Peyer's patch (tissue), 4 donors: ENCODE results near the gene PPFIA3. TPM values are rescaled to one million over a fixed set of nuclear protein-coding genes. Genes with fewer than 3 reads are reported as not detected.

Experiments used
- DNase-seq, 3 donors: peaks; one replicate each; pipeline ENCODE4 v3.0.0-alpha.2; 2017 to 2019
- H3K27ac ChIP-seq, 4 donors: fragments of 200-600 bp; sonication (generic); one replicate each; pipeline ENCODE4 v1.5.1; 2016 to 2019
- H3K27me3 ChIP-seq, 2 donors: fragments of 200-600 bp; sonication (generic); one replicate each; pipeline ENCODE4 v1.5.1; 2019
- H3K36me3 ChIP-seq, 3 donors: fragments of 200-600 bp; sonication (generic); one replicate each; pipeline ENCODE4 v1.5.1; 2016 to 2019
- H3K4me1 ChIP-seq, 4 donors: fragments of 200-600 bp; sonication (generic); one replicate each; pipeline ENCODE4 v1.5.1; 2016 to 2019
- H3K4me3 ChIP-seq, 4 donors: fragments of 200-600 bp; sonication (generic); 1 replicate in 3 of 4; 2 replicates in 1 of 4; pipeline ENCODE4 v1.5.1; 2016 to 2019; ENCODE audit warnings: mild to moderate bottlenecking in 1 of 4
- H3K9me3 ChIP-seq, 4 donors: fragments of 200-600 bp; sonication (generic); one replicate each; pipeline ENCODE4 v1.5.1; 2016 to 2019; ENCODE audit warnings: mild to moderate bottlenecking in 1 of 4
- CTCF ChIP-seq, 6 experiments: fragments of 450-650 bp in 4 of 6; fragments of 200-600 bp in 2 of 6; sonication (generic) in 1 of 6; IDR thresholded peaks; one replicate each; pipeline ENCODE4 v1.5.1; 2017 to 2019; ENCODE audit warnings: antibody characterized with exemption in 6 of 6, mild to moderate bottlenecking in 3 of 6, moderate library complexity in 1 of 6
- POLR2A ChIP-seq, 2 donors: fragments of 450-650 bp; IDR thresholded peaks; one replicate each; pipeline ENCODE4 v1.5.1; 2017; ENCODE audit warnings: antibody characterized with exemption in 2 of 2, mild to moderate bottlenecking in 2 of 2, moderate library complexity in 2 of 2
- total RNA-seq, 4 donors: library from RNA; depleted of rRNA; stranded (reverse); fragments of >200 nt; gene quantifications; one replicate each; pipeline ENCODE4 v1.1.0, GENCODE V29; 2016

The PPFIA3 gene
- total RNA-seq, 4 donors from 2014 or later = 12.7 to 24.8 (median 16.4) TPM

DNA sequence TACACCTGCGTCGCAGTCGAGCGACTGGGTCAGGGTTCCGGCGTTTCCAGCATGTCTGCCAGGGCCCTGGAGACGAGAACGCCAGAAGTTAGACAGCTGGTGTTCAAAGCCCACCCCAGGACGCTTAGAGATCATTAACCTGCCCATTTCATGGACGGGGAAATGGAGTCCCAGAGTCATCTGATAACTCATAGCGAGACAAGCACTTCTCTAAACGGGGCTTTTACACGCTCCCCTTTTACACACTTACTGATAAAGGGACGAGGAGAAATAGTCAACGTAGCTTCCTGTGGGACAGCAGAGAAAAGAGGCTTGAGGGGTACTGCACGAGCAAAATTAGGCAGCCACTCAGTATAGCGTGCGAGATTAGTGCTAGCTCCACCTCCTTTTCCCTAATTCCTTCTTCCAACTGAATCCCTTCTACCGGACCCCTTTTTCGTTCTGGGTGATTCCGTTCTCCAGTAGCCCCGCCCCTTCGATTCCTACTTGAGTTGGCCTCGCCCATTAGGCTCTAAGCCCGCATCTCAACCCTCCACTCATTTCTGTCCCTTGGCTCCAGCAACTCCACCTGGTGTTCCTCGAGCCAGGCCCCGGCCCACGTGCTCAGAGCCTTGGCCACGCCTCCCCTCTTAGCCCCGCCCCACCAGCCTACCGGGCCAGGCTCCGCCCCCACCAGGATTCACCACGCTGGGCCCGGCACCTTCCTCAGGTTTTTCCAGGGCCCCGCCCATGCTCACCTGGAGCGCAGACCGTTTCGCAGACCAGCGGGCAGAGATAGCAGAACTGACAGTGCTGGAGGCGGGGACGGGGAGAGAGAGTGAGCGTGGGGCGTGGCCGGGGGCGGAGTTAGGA lies 32.1 kb downstream of the PPFIA3 start:
- Histone ChIP-seq H3K4me1 (peaks cover 4 to 30% (median 20%) of the 10 kb centered on the region in 4 donors), H3K27me3 (no peaks in the 10 kb centered on the region)

DNA sequence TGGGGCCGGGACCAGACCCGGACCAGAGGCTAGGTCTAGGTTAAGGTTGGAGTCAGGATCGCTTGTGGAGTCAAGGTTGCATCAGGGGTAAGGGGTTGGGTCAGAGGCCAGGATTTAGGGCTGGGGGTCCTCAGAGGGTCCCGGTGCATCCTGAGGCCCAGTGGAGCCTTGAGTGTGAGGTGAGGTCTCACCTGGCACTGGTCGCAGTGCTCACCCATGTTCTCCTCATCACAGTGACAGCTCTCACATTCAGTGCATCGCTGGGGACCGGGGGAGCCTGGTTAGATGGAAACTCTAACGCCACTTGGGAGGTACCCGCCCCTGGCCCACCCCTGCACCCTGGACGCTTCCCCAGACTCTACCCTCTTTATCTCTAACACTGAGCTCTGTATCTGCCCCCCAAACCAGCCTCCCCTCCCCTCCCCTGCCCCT lies 32.8 kb downstream of the PPFIA3 start:
- no peak for TF ChIP-seq CTCF (IDR thresholded peaks at IDR 0.05)
- TF ChIP-seq POLR2A (IDR thresholded peaks at IDR 0.05) = no peak
- Histone ChIP-seq H3K27ac (peak overlapping the region in 2 of 4 donors; percentile 40 to 97), H3K4me3 (no peak overlapping the region), H3K27me3 (no peaks in the 10 kb centered on the region), H3K36me3 (no peaks in the 10 kb centered on the region), H3K9me3 (peaks cover 0 to 12% (median 0%) of the 10 kb centered on the region in 4 donors), H3K4me1 (peaks cover 4 to 30% (median 20%) of the 10 kb centered on the region in 4 donors)
- no peak for DNase-seq

More for the DNA sequence above, 32.1 kb downstream of the PPFIA3 start:
- DNase-seq = peak; percentile 22 to 99 (median 96)
- Histone ChIP-seq H3K9me3 (peaks cover 0 to 12% (median 0%) of the 10 kb centered on the region in 4 donors), H3K36me3 (no peaks in the 10 kb centered on the region), H3K27ac (peak overlapping the region in 3 of 4 donors; percentile 83 to 97 (median 87)), H3K4me3 (peak overlapping the region in 3 of 4 donors; percentile 46 to 73 (median 63))
- TF ChIP-seq CTCF (IDR thresholded peaks at IDR 0.05) (no peak), POLR2A (IDR thresholded peaks at IDR 0.05) (peak in 1 of 2 donors; percentile 58)

- Histone ChIP-seq H3K27me3 (no peaks in the 10 kb centered on the region), H3K9me3 (peaks cover 0 to 12% (median 0%) of the 10 kb centered on the region in 4 donors), H3K4me3 (no peak overlapping the region), H3K36me3 (no peaks in the 10 kb centered on the region), H3K4me1 (peaks cover 4 to 27% (median 20%) of the 10 kb centered on the region in 4 donors), H3K27ac (no peak overlapping the region)
- no peak for DNase-seq
- TF ChIP-seq POLR2A (IDR thresholded peaks at IDR 0.05) = no peak
- no peak for TF ChIP-seq CTCF (IDR thresholded peaks at IDR 0.05)
These were observed 33.9 kb downstream of the PPFIA3 start for GRCh38 chr19:49153167-49153809.

DNA sequence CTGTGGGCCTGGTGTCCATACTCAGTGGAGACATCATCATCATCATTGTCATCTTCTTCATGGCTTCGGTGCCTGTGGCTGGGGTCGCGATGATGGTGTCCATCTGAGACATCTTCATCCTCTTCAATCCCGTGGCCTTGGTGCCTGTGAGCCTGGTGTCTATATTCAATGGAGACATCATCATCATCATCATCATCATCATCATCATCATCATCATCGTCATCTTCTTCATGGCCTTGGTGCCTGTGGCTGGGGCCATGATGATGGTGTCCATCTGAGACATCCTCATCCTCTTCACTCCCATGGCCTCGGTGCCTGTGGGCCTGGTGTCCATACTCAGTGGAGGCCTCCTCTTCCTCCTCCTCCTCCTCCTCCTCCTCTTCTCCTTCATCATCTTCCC lies 34.9 kb downstream of the PPFIA3 start:
- Histone ChIP-seq H3K36me3 (no peaks in the 10 kb centered on the region), H3K9me3 (peaks cover 0 to 8% (median 0%) of the 10 kb centered on the region in 4 donors), H3K4me1 (peaks cover 4 to 20% (median 14%) of the 10 kb centered on the region in 4 donors), H3K4me3 (no peak overlapping the region), H3K27ac (no peak overlapping the region), H3K27me3 (no peaks in the 10 kb centered on the region)
- no peak for DNase-seq
- no peak for TF ChIP-seq CTCF (IDR thresholded peaks at IDR 0.05)
- TF ChIP-seq POLR2A (IDR thresholded peaks at IDR 0.05) = no peak

DNA sequence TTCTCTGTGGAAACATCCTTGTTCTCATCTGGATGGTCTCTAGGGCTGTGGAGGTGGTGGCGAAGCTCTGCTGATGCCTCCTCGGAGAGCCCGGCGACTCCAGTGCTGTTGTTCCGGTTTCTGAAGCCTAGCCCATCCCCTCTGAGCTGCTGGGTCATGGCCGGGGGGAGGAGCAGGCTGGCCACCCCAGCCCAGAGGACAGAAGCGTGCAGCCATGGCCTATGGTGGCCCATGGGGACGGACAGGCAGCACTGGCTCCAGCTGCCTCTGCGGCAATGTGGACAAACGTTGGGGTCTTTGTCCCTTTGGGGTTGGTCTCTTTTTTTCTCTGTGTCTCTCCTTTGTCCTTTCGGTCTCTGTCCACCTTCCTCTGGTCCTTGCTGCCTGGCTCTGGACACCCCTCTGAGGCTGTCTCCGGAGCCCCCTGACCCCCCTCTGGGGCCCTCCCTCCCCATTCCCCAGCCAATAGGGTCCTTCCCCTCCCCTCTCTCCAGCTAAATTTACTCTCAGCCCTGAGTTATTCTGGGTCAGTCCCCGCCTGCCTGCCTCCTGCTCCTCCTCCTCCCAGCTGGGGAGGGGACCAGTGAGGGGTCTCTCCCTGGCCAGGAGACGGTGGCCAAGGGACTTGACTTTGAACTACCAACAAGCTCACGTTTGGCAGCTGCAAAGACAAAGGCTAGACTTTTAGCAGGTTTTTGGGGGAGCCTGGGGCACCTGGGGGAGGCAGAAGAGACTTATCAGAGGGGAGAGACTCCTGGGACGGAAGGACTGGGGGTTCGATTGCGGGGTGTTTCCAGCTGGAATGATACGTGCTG lies 35.9 kb downstream of the PPFIA3 start, which contains the start of gene HRC:
TSS of gene HRC (minus strand) at position 392 of the 815 bp plus-strand sequence. CDS start at position 233, 159 bp downstream.
- Histone ChIP-seq H3K4me3 (no peak within 1 kb of the TSS), H3K27ac (peak within 1 kb of the TSS in 1 of 4 donors; percentile 12), H3K27me3 (no peaks in the 10 kb centered on the region), H3K4me1 (peaks cover 0 to 29% (median 8%) of the 10 kb centered on the region in 4 donors), H3K9me3 (peaks cover 0 to 5% (median 0%) of the 10 kb centered on the region in 4 donors), H3K36me3 (no peaks in the 10 kb centered on the region)
- no peak for DNase-seq
- TF ChIP-seq CTCF (IDR thresholded peaks at IDR 0.05) (no peak), POLR2A (IDR thresholded peaks at IDR 0.05) (no peak)
